Activated CD4-positive, alpha-beta T cell treated with anti-CD3 and anti-CD28 coated beads, Interleukin-2, amount 50 U/mL, for 48 hours (primary cell): ENCODE results near the gene SLFN14.
"Not testable (repeated sequence)": the region's sequence is repeated elsewhere in the genome, so short reads cannot be mapped to it uniquely, and the experiment has no call there.

Experiments used
- DNase-seq, 2 experiments: peaks; one replicate each; pipeline ENCODE4 v3.0.0-alpha.2; 2020

The SLFN14 gene

DNA sequence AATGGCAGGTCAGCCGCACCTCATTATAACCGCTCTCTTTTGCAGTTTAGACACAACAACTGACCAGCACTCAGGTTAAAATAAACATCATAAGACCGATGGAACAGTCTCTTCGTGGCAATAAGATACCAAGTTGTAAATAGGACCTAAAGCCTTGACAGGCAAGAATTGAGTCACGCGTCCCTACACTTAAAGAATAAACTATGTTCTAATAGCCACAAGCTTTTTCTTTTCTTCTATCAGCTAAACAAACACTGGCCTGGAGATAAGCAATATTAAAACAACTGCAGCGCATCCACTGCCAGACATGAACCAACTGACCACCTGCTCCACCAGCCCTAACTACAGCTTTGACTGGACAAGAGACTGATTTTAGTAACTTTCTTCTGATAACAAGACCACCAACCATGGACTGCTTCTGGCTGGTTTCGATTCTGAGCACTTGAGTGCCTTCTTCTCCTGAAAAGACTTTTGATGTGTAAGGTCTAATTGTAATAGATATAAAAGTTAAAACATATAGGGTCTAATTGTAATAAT is 40.6 kb downstream of the SLFN14 start:
- DNase-seq, result no peak

DNA sequence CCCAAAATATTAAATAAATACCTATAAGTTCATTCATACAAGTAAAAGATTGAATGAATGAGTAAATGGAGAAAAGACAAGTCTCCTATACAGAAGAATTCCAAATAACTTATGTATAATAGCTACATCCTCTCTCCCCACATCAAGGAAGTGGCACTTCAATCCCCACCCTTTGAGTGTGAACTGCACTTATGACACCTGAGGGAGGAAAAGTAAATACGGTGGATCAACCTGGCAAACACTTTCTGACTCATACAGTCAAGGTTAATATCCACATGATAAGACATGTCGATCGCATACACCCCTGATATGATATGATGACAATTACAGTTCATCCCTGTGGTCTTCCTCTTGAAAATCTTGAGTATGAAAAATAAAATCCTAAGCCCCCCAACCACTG is 41.2 kb downstream of the SLFN14 start:
- DNase-seq, result no peak

- not testable (repeated sequence) for DNase-seq
These were observed 42.2 kb downstream of the SLFN14 start for GRCh38 chr17:35518431-35518830.

GRCh38 chr17:35515027-35515426 is 45.6 kb downstream of the SLFN14 start:
- no peak for DNase-seq

DNA sequence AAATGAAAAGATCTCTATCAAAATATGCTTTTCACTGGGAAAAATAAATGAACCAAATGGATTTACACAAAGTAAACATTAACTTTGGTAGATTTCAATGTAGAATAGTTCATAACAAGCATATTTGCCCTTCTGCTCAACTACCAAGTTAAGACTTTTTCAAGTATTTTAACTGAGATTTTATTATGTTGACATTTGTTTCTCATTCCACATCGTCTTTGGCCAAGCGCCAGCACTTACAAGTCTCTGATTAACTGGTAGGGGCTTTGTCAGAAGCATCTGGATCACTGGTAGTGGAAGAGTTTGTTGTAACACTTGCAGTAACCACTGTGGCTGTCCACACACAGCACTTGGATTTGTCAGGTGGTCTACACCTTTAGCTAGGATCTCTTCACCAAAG is 46.1 kb downstream of the SLFN14 start:
- DNase-seq, result no peak
